IgD-negative memory B cell (primary cell): ENCODE data around the gene DPH3. TPM values are rescaled to one million over a fixed set of nuclear protein-coding genes. Genes with fewer than 3 reads are reported as not detected.
"Not testable (repeated sequence)": the region's sequence is repeated elsewhere in the genome, so short reads cannot be mapped to it uniquely, and the experiment has no call there.

Experiments
- H3K27ac Mint-ChIP-seq, 3 donors: one replicate each; pipeline ENCODE4 v1.8.0; 2020 to 2022; ENCODE audit warnings: mild to moderate bottlenecking in 3 of 3, mixed read lengths in 3 of 3, moderate library complexity in 1 of 3
- H3K27me3 Mint-ChIP-seq: one replicate; pipeline ENCODE4 v1.8.0; 2021; ENCODE audit warnings: mixed read lengths
- H3K36me3 Mint-ChIP-seq: one replicate; pipeline ENCODE4 v1.8.0; 2020; ENCODE audit warnings: mild to moderate bottlenecking, mixed read lengths
- H3K4me1 Mint-ChIP-seq, 3 donors: one replicate each; pipeline ENCODE4 v1.8.0; 2020 to 2022; ENCODE audit warnings: mixed read lengths in 3 of 3, mild to moderate bottlenecking in 1 of 3
- H3K4me3 Mint-ChIP-seq, 4 donors: one replicate each; pipeline ENCODE4 v1.8.0; 2020 to 2022; ENCODE audit warnings: mild to moderate bottlenecking in 4 of 4, mixed read lengths in 4 of 4, moderate library complexity in 3 of 4
- H3K9me3 Mint-ChIP-seq, 3 donors: one replicate each; pipeline ENCODE4 v1.8.0; 2020 to 2021; ENCODE audit warnings: mixed read lengths in 3 of 3, mild to moderate bottlenecking in 1 of 3
- polyA plus RNA-seq: library from polyadenylated mRNA; unstranded; fragments of 300-500 nt; fragmentation: Illumina TruSeq; gene quantifications from one replicate; pipeline ENCODE4 v1.2.3, GENCODE V29; 2021

The DPH3 gene
- 22.7 TPM for polyA plus RNA-seq

DNA sequence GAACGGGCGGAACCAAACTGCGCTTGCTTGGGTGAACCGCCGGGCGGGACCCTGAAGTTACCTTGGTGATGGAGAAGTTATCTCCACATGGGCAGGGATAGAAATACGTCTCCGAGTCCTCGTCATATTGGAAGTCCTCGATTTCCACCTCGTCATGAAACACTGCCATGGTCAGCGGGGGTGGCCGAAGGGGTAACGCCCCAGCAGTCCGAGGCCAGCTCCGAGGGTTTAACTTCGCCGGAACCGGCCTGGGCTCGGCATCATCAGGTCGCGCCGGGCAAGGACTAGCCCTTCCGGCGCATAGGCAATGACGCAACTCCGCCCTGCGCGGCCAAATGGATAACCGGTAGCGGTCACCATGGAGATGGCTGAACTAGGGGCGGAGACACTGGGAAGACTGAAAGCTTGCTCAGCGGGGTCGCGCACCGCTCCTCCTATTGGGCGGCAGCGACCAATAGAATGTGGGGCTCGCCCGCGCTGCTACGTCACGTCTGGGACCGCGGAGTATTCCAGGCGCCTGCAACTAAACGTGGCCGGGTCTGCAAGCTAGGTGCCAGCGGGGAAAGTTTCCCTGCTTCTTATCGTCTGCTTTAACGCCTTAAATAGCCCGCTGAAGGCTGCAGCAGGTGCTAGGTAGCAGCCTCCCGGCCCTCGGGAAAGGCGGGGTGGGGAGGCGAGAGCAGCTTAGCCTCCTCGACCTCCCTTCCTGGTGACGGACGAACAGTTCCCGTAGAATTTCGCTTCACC, at the start of gene DPH3, which contains the start of gene OXNAD1:
DPH3 (minus strand) TSS at position 236 of the 747 bp plus-strand sequence; CDS start at position 169, 67 bp downstream.
OXNAD1 (plus strand) TSS at position 505 of the 747 bp plus-strand sequence. CDS start 5,741 bp downstream, outside the sequence.
- H3K36me3 Mint-ChIP-seq, result peaks cover 1% of the 10 kb centered on the region
- no peaks in the 10 kb centered on the region for H3K9me3 Mint-ChIP-seq
- peak within 1 kb of the TSS; percentile 94 to 100 (median 95) for H3K27ac Mint-ChIP-seq
- peaks cover 10 to 27% (median 17%) of the 10 kb centered on the region in 3 donors for H3K4me1 Mint-ChIP-seq
- peak within 1 kb of the TSS in 3 of 4 donors; percentile 99 to 100 (median 100) for H3K4me3 Mint-ChIP-seq
- no peaks in the 10 kb centered on the region for H3K27me3 Mint-ChIP-seq

DNA sequence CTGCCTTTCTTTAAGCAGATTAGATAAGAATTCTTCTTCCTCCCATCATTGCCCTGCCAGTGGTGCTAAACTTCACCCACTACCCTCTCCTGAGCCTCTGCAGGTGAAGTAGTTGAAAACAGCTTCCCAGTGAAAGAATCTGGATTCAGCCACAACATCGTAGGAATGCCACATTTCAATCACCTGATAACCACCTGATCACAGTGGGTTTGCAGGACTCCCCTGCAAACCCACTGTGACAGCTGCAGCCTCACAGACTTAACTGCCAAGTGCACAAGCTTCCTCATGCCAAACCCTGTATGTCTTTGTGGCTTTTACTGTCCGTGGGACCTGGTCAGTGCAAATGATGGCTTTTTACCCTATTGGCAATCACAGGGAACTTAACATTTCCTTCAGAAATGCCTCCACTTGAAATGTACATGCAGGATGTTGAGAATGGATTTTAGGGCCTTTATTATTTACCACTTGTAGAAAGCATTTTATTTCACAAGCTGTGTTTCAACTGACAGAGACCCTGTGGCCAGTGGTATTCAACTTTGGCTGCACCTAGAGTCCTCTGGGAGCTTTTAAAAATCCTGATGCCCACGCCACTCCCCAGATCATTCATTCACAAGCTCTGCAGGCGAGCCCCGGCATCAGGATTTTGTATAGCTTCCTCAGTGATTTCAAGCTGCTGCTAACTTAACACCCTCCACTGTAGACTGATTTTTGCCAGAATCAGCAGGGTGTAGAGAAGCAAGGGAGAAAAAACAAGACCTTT, 49.3 kb upstream of the DPH3 start:
- no peaks in the 10 kb centered on the region for H3K9me3 Mint-ChIP-seq
- H3K27ac Mint-ChIP-seq, result no peak overlapping the region
- H3K27me3 Mint-ChIP-seq, result no peaks in the 10 kb centered on the region
- peaks cover 14 to 20% (median 17%) of the 10 kb centered on the region in 3 donors for H3K4me1 Mint-ChIP-seq
- H3K4me3 Mint-ChIP-seq, result no peak overlapping the region
- peaks cover 1% of the 10 kb centered on the region for H3K36me3 Mint-ChIP-seq

- no peaks in the 10 kb centered on the region for H3K27me3 Mint-ChIP-seq
- peaks cover 14 to 20% (median 17%) of the 10 kb centered on the region in 3 donors for H3K4me1 Mint-ChIP-seq
Measured at GRCh38 chr3:16311960-16312451, 47.3 kb upstream of the DPH3 start.

GRCh38 chr3:16310486-16310885, 45.7 kb upstream of the DPH3 start:
- not testable (repeated sequence) for H3K36me3 Mint-ChIP-seq, H3K27ac Mint-ChIP-seq, H3K4me3 Mint-ChIP-seq, H3K9me3 Mint-ChIP-seq, H3K27me3 Mint-ChIP-seq
- peaks cover 14 to 20% (median 17%) of the 10 kb centered on the region in 3 donors for H3K4me1 Mint-ChIP-seq

More at GRCh38 chr3:16311960-16312451, 47.3 kb upstream of the DPH3 start:
- peak overlapping the region in 3 of 4 donors; percentile 21 to 74 (median 73) for H3K4me3 Mint-ChIP-seq
- H3K27ac Mint-ChIP-seq, result peak overlapping the region; percentile 1 to 76 (median 10)
- H3K9me3 Mint-ChIP-seq, result no peaks in the 10 kb centered on the region
- peaks cover 6% of the 10 kb centered on the region for H3K36me3 Mint-ChIP-seq

DNA sequence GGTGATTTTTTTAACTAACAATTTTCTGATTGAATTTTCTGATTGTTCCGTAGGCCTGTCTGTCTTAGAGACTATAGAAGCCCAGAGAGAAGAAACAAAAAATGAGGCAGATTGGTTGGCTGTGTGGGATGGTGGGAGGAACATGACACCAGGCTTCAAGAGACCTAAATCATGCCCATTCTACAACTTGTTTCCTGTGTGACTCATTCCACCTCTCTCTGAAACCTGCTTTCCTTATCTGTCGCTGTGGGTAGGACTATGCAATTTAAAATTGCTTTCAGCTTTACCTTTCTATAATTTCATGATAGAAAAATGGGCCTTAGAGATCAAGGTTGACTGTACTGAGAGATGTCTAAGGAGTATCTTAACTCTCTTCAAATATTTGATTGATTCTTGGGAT, 44.8 kb upstream of the DPH3 start:
- Mint-ChIP-seq H3K4me1 (peaks cover 14 to 21% (median 20%) of the 10 kb centered on the region in 3 donors), H3K4me3 (peak overlapping the region in 1 of 4 donors; percentile 2), H3K27me3 (no peaks in the 10 kb centered on the region), H3K36me3 (peaks cover 6% of the 10 kb centered on the region), H3K27ac (no peak overlapping the region), H3K9me3 (no peaks in the 10 kb centered on the region)

DNA sequence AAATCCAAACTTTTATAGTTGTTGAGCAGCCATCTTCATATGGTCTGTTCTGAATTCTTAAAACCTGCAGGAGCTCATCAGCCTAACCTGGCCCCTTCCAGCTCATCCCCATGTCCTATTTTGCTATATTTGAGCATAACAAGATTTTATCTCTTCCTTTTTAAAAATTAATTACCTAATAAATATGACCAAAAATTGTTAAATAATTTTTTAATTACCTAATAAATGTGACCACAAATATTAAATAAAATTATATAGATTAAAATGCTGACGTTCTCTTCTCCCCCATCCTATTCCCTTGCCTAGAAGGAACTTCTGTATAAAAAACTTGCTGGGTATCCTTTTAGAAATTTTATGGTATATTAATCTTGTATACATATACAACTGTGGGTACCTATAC, 44.0 kb upstream of the DPH3 start:
- no peak overlapping the region for H3K4me3 Mint-ChIP-seq
- H3K9me3 Mint-ChIP-seq, result no peaks in the 10 kb centered on the region
- H3K4me1 Mint-ChIP-seq, result peaks cover 14 to 21% (median 20%) of the 10 kb centered on the region in 3 donors
- H3K27ac Mint-ChIP-seq, result no peak overlapping the region
- no peaks in the 10 kb centered on the region for H3K27me3 Mint-ChIP-seq
- H3K36me3 Mint-ChIP-seq, result peaks cover 6% of the 10 kb centered on the region

DNA sequence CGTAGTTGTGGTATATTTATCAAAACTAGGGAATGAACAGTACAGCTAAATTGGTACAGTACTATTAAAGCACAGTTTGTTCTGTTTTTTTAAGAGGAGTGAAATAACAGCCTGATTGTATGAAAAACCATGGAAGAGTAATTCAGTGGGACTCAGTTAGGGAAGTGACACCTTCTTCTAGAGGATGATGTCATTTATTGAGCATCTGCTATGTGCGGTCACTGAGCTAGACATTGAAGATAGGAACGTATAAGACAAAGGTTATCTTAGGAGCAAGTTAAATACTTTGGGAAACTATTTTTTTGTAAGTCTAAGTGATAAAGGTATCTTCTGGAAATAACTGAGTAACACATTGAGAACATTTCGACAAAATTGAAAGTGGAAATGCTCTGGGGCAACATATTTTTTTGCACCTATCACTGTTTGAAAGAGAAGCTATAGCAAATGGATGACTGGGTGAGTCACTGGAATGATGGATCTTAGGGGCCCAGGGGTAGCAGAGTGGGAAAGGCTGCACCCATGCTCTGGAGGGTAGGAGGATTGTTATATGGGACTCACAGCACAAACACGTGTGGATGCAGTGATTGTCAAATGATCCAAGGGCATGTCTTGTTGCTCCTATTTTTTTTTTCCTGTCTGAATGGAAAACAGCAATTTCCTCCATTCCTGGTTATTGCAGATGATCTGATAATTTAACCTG, 43.2 kb upstream of the DPH3 start:
- Mint-ChIP-seq H3K4me3 (no peak overlapping the region), H3K27me3 (no peaks in the 10 kb centered on the region), H3K27ac (no peak overlapping the region), H3K4me1 (peaks cover 14 to 25% (median 21%) of the 10 kb centered on the region in 3 donors), H3K9me3 (no peaks in the 10 kb centered on the region), H3K36me3 (peaks cover 6% of the 10 kb centered on the region)

DNA sequence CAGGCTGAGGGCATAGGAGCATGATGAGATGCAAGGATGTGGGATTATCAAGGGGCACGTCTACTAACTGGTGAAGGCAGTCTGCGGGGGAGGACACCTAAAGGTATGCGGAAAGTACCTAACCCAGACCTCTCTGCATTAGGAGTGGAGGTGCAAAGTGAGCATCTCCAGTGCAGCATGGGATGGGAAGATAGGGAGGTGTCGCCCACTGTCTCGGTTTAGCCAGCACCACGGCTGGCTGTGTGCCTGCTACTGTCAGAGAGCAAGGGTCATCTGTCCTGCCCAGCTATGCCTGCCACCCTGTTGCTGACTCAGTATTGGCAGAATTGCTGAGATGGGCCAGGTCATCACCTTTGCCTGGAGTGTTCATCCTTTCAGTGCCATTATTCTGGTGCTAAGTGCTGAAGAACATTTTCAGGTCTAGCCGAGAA, 40.4 kb upstream of the DPH3 start:
- Mint-ChIP-seq H3K27ac (peak overlapping the region in 1 of 3 donors; percentile 80), H3K9me3 (no peaks in the 10 kb centered on the region), H3K4me3 (no peak overlapping the region), H3K36me3 (peaks cover 12% of the 10 kb centered on the region), H3K27me3 (no peaks in the 10 kb centered on the region), H3K4me1 (peaks cover 15 to 22% (median 19%) of the 10 kb centered on the region in 3 donors)

- Mint-ChIP-seq H3K27ac (peak overlapping the region in 1 of 3 donors; percentile 80), H3K27me3 (no peaks in the 10 kb centered on the region), H3K9me3 (no peaks in the 10 kb centered on the region), H3K36me3 (peaks cover 12% of the 10 kb centered on the region), H3K4me1 (peaks cover 13 to 18% (median 13%) of the 10 kb centered on the region in 3 donors), H3K4me3 (no peak overlapping the region)
Measured at GRCh38 chr3:16304061-16305010, 39.6 kb upstream of the DPH3 start.

DNA sequence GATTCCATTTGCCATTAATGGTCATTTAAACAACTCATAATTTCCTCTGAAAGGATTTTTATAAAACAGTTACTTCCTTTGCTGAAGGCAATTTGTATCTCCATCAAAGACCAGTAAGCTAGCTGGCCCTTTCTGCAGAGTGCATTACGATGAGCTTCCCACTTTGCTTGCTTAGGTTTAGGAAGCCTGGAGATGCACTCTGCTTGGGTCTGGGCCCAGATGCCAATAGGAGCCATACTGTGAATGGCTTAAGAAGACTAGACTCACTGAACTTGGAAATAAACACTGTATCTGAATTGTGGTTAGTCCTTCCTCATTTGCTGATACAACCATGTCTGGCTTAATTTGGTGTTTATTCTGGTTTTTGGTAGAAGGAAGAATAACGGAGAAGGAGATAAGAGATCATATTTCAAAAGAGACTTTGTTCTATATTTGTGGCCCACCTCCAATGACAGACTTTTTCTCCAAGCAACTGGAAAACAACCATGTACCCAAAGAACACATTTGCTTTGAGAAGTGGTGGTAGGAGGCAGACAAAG, 38.4 kb upstream of the DPH3 start:
- Mint-ChIP-seq H3K9me3 (no peaks in the 10 kb centered on the region), H3K36me3 (peaks cover 12% of the 10 kb centered on the region), H3K4me3 (peak overlapping the region in 1 of 4 donors; percentile 41), H3K27ac (peak overlapping the region in 1 of 3 donors; percentile 20), H3K27me3 (no peaks in the 10 kb centered on the region), H3K4me1 (peaks cover 13 to 21% (median 20%) of the 10 kb centered on the region in 3 donors)

- Mint-ChIP-seq H3K36me3 (peaks cover 8% of the 10 kb centered on the region), H3K9me3 (no peaks in the 10 kb centered on the region), H3K4me1 (peaks cover 13 to 21% (median 20%) of the 10 kb centered on the region in 3 donors), H3K4me3 (no peak overlapping the region), H3K27ac (peak overlapping the region in 1 of 3 donors; percentile 24), H3K27me3 (no peaks in the 10 kb centered on the region)
Measured at GRCh38 chr3:16302082-16302631, 37.4 kb upstream of the DPH3 start.

DNA sequence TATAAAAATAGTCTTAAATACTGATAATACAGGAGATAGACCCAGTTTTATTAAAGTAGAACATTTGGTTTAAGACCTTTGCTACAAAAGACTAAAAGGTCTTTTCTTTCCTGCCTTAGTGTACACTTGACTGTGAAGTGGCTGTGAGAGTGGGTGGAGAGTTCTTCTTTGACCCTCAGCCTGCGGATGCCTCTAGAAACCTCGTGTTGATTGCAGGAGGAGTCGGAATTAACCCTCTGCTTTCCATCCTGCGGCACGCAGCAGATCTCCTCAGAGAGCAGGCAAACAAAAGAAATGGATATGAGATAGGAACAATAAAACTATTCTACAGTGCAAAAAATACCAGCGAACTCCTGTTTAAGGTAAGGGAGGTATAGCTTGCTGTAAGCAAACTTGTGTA, 36.8 kb upstream of the DPH3 start:
- peak overlapping the region in 2 of 4 donors; percentile 57 to 58 for H3K4me3 Mint-ChIP-seq
- peak overlapping the region in 2 of 3 donors; percentile 24 to 86 for H3K27ac Mint-ChIP-seq
- H3K4me1 Mint-ChIP-seq, result peaks cover 13 to 21% (median 20%) of the 10 kb centered on the region in 3 donors
- H3K9me3 Mint-ChIP-seq, result no peaks in the 10 kb centered on the region
- peaks cover 11% of the 10 kb centered on the region for H3K36me3 Mint-ChIP-seq
- H3K27me3 Mint-ChIP-seq, result no peaks in the 10 kb centered on the region

- peaks cover 14% of the 10 kb centered on the region for H3K36me3 Mint-ChIP-seq
- H3K27ac Mint-ChIP-seq, result peak overlapping the region in 1 of 3 donors; percentile 86
- H3K9me3 Mint-ChIP-seq, result no peaks in the 10 kb centered on the region
- peaks cover 13 to 21% (median 20%) of the 10 kb centered on the region in 3 donors for H3K4me1 Mint-ChIP-seq
- peak overlapping the region in 3 of 4 donors; percentile 57 to 74 (median 72) for H3K4me3 Mint-ChIP-seq
- no peaks in the 10 kb centered on the region for H3K27me3 Mint-ChIP-seq
Measured at GRCh38 chr3:16300881-16301359, 36.2 kb upstream of the DPH3 start.
